Activated CD4-positive, alpha-beta T cell treated with anti-CD3 and anti-CD28 coated beads, Interleukin-2, amount 10 ng/mL, durations not matched to agents 24 days and 14 days (primary cell): Measurements from ENCODE around the gene SLC26A11. TPM values are rescaled to one million over a fixed set of nuclear protein-coding genes. Genes with fewer than 3 reads are reported as not detected.
"Not testable (repeated sequence)": the region's sequence is repeated elsewhere in the genome, so short reads cannot be mapped to it uniquely, and the experiment has no call there.

Experiments used
- DNase-seq: peaks from one replicate; pipeline ENCODE4 v3.0.0; 2022
- H3K27ac Mint-ChIP-seq: one replicate; pipeline ENCODE4 v1.8.0; 2022; ENCODE audit warnings: mild to moderate bottlenecking, mixed read lengths
- H3K27me3 Mint-ChIP-seq: one replicate; pipeline ENCODE4 v1.8.0; 2022; ENCODE audit warnings: mixed read lengths
- H3K36me3 Mint-ChIP-seq: one replicate; pipeline ENCODE4 v1.8.0; 2022; ENCODE audit warnings: low read depth, mild to moderate bottlenecking, mixed read lengths
- H3K4me1 Mint-ChIP-seq: one replicate; pipeline ENCODE4 v1.8.0; 2021; ENCODE audit warnings: mixed read lengths
- H3K4me3 Mint-ChIP-seq: one replicate; pipeline ENCODE4 v1.8.0; 2022; ENCODE audit warnings: mild to moderate bottlenecking, moderate library complexity, mixed read lengths
- H3K9me3 Mint-ChIP-seq: one replicate; pipeline ENCODE4 v1.8.0; 2021; ENCODE audit warnings: mixed read lengths
- intact Hi-C: fragments of 100-400 bp; cut with micrococcal nuclease; formaldehyde crosslinking; loops from one replicate; pipeline ENCODE4 v1.15.1; 2023
- total RNA-seq: library from RNA; stranded (reverse); gene quantifications from 2 replicates; pipeline ENCODE4 v1.2.3, GENCODE V29; 2022

The SLC26A11 gene
- total RNA-seq, 1 donor from 2014 or later: 4.3 TPM

DNA sequence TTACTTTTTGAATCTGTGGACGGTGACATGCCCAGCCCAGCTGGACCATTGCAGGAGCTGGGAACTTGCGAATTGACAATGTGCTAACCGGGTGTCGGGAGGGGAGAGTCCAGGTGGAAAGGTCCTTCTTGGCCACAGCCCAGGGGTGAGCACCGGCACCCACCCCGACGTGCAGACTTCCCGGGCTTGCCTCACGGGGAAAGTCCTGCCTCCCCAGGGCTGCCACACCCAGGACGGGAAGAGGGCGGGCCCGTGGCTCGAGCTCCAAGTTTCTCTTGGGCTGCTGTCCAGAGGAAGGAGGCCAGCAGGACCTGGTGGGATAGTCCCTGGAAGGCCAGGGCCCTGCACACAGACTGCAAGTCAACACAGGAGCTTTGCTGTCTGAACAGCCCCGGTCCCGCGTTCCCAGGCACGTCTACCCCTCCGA is 32.7 kb upstream of the SLC26A11 start:
- no peak overlapping the region for H3K27ac Mint-ChIP-seq
- H3K4me1 Mint-ChIP-seq: no peaks in the 10 kb centered on the region
- no peaks in the 10 kb centered on the region for H3K36me3 Mint-ChIP-seq
- peaks cover 6% of the 10 kb centered on the region for H3K27me3 Mint-ChIP-seq
- no peak for DNase-seq
- H3K4me3 Mint-ChIP-seq: no peak overlapping the region
- no peaks in the 10 kb centered on the region for H3K9me3 Mint-ChIP-seq
- intact Hi-C loops: no loop called here

DNA sequence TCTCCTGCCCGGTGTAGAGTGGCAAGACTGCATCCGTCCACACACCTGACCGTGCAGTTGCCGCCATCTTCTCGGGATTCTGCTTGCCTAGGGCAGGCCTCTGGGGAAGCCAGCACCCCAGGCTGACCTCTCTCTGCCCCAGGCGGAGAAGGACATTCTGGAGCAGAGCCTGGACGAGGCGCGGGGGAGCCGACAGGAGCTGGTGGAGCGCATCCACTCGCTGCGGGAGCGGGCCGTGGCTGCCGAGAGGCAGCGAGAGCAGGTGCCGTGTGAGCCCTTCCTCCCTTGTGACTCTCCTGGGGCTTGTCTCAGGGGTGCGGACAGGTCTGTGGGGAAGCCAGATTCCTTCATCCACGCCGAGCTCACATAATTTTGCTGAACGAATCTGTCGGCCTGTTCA is 30.6 kb upstream of the SLC26A11 start:
- no peak overlapping the region for H3K4me3 Mint-ChIP-seq
- H3K27me3 Mint-ChIP-seq: peaks cover 8% of the 10 kb centered on the region
- no peak for DNase-seq
- no peaks in the 10 kb centered on the region for H3K36me3 Mint-ChIP-seq
- H3K9me3 Mint-ChIP-seq: peaks cover 4% of the 10 kb centered on the region
- no peaks in the 10 kb centered on the region for H3K4me1 Mint-ChIP-seq
- H3K27ac Mint-ChIP-seq: no peak overlapping the region
- intact Hi-C loops: no loop called here

DNA sequence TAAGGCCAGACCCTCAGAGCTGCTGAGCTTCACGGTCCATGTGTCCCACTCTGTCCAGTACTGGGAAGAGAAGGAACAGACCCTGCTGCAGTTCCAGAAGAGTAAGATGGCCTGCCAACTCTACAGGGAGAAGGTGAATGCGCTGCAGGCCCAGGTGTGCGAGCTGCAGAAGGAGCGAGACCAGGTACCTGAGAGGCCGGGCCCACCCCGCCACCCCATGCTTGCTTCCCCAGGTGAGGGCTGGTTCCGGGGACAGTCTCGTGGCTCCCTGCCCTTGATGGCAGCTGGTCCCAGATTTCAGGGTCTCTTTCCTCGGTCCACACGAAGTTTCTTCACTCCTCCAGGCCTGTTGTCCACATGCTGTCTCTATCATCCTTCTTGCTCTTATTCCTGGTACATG is 29.5 kb upstream of the SLC26A11 start:
- intact Hi-C loops: no loop called here
- DNase-seq: no peak
- peaks cover 5% of the 10 kb centered on the region for H3K27me3 Mint-ChIP-seq
- H3K4me1 Mint-ChIP-seq: no peaks in the 10 kb centered on the region
- H3K36me3 Mint-ChIP-seq: no peaks in the 10 kb centered on the region
- H3K27ac Mint-ChIP-seq: no peak overlapping the region
- H3K4me3 Mint-ChIP-seq: no peak overlapping the region
- H3K9me3 Mint-ChIP-seq: peaks cover 4% of the 10 kb centered on the region

DNA sequence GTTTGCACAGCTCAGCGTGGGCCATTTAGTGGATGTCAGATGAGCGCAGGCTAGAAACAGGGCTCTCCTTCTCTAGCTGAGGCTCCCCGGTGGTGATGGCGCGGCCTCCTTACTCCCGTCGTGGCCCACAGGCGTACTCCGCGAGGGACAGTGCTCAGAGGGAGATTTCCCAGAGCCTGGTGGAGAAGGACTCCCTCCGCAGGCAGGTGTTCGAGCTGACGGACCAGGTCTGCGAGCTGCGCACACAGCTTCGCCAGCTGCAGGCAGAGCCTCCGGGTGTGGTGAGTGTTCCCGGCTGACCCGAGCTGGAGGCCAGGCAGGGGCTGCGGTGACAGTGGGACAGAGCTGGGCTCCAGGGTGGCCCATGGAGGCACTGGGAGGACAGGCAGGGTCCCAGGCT is 29.0 kb upstream of the SLC26A11 start:
- DNase-seq: no peak
- Mint-ChIP-seq H3K27me3 (peaks cover 5% of the 10 kb centered on the region), H3K9me3 (peaks cover 4% of the 10 kb centered on the region), H3K27ac (no peak overlapping the region), H3K4me1 (no peaks in the 10 kb centered on the region), H3K36me3 (no peaks in the 10 kb centered on the region), H3K4me3 (no peak overlapping the region)
- intact Hi-C loops: no loop called here

DNA sequence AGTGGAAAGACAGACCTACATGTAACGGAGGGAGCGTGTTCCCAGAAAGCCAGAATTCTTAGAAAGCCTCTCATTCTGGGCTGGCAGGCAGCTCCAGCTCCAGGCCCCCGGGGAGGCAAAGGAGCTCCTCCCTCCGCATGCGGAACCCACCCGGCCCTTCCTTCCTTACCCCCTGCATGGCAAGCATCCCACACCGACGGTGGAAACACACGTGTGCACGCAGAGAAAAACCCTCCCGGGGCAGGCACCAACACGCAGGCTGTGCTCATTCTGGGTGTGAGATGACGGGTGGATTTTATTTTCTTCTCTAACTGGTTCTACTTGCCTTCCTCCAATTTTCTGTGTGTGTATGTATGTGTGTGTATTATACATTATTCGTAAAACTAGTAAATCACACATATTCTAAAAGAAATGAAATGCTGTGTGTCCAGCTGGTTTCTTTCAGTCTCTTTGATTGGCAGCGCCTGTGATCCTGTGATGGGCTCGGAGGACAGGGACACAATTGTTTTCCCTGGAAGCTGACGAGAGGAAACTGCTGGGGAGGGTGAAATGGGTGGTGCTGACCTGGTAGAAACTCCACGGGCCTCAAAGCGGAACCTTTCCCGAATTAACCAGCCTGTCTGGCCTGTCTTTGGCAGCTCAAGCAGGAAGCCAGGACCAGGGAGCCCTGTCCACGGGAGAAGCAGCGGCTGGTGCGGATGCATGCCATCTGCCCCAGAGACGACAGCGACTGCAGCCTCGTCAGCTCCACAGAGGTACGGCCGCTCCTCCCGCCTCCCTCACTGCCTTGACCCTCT is 28.2 kb upstream of the SLC26A11 start:
- intact Hi-C loops: no loop called here
- no peak overlapping the region for H3K4me3 Mint-ChIP-seq
- no peaks in the 10 kb centered on the region for H3K4me1 Mint-ChIP-seq
- peaks cover 4% of the 10 kb centered on the region for H3K9me3 Mint-ChIP-seq
- H3K36me3 Mint-ChIP-seq: no peaks in the 10 kb centered on the region
- H3K27me3 Mint-ChIP-seq: peaks cover 5% of the 10 kb centered on the region
- DNase-seq: peak; percentile 52
- H3K27ac Mint-ChIP-seq: no peak overlapping the region

DNA sequence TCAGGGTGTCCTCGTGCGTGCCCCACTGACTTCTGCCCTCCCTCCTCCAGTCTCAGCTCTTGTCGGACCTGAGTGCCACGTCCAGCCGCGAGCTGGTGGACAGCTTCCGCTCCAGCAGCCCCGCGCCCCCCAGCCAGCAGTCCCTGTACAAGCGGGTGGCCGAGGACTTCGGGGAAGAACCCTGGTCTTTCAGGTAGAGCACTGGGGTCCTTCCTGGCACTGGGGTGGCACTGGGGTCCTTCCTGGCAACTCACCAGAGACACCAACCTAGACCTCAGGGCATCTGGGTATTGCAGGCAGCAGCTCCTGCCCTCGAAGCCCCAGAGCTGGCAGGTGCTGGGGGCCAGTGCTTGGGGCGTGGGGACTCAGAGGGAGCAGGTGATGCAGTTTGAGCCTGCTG is 25.1 kb upstream of the SLC26A11 start:
- intact Hi-C loops: no loop called here
- Mint-ChIP-seq H3K4me1 (no peaks in the 10 kb centered on the region), H3K4me3 (no peak overlapping the region), H3K36me3 (no peaks in the 10 kb centered on the region), H3K9me3 (peaks cover 4% of the 10 kb centered on the region), H3K27ac (no peak overlapping the region), H3K27me3 (peaks cover 5% of the 10 kb centered on the region)
- no peak for DNase-seq

DNA sequence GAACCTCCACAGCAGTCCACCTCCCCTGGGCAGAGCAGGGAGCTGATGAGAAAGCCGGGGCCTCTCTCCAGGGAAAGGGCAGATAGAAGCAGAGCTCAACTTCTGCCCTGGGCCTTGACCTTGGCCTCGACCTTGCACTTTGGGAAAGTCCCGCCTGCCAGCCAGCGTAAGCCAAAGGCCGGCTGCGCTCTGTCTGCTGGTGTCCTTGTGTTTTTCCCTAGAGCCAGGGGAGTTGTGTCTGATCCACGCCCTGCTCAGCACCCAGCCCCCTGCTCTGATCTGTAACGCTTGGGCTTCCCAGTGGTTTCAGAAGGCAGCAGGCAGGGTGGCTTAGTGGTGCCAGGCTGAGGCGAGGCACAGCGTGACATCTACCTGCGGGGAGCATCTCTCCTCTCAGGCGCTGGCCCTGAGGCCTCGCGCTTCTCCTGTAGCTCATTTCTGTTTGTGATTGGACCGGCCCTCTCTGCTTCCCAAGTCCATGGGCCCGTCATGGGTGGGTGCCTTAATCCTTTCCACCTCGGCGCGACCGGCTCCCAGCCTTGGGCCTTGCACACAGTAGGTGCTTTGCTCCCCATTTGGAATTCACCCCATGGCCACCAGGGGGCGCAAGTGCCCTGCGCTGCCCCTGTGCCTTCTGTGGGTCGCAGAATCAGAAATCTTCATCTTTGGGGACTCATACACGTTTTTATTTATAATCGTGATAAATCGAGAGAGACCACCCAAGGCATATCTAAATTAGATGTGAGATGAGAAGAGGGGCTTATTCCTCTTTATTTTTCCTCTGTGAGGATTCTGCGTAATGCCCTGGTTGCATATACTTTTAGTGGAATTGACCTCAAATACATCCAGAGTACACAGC is 24.3 kb upstream of the SLC26A11 start:
- intact Hi-C loops: loop anchor here (1.0 kb wide), 1 partner anchor 57 kb away; no protein-coding TSS in a partner anchor
- DNase-seq: peak; percentile 86
- H3K36me3 Mint-ChIP-seq: no peaks in the 10 kb centered on the region

DNA sequence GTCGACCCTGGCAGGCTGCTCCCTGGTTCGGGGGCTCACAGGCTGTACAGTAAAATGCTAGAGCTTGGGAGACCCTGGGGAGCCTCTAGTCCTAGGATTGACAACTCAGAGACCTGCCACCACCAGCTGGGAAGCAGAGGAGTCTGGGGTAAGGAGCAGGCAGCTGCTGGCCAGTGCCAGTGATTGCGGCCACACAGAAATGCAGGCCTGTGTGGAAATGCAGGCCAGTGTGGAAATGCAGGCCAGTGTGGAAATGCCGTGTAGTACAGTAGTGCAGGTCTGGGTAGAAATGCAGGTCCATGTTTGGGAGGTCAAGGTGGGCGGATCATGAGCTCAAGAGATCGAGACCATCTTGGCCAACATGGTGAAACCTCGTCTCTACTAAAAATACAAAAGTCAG is 23.6 kb upstream of the SLC26A11 start:
- DNase-seq: no peak
- peaks cover 5% of the 10 kb centered on the region for H3K27me3 Mint-ChIP-seq
- no peaks in the 10 kb centered on the region for H3K4me1 Mint-ChIP-seq
- H3K27ac Mint-ChIP-seq: no peak overlapping the region
- H3K9me3 Mint-ChIP-seq: peaks cover 4% of the 10 kb centered on the region
- H3K36me3 Mint-ChIP-seq: no peaks in the 10 kb centered on the region
- no peak overlapping the region for H3K4me3 Mint-ChIP-seq
- intact Hi-C loops: loop anchor here (1.0 kb wide), 1 partner anchor 57 kb away; no protein-coding TSS in a partner anchor

More for the DNA sequence above, 24.3 kb upstream of the SLC26A11 start:
- H3K27me3 Mint-ChIP-seq: peaks cover 5% of the 10 kb centered on the region
- no peak overlapping the region for H3K27ac Mint-ChIP-seq
- H3K9me3 Mint-ChIP-seq: peaks cover 4% of the 10 kb centered on the region
- no peak overlapping the region for H3K4me3 Mint-ChIP-seq
- H3K4me1 Mint-ChIP-seq: no peaks in the 10 kb centered on the region

DNA sequence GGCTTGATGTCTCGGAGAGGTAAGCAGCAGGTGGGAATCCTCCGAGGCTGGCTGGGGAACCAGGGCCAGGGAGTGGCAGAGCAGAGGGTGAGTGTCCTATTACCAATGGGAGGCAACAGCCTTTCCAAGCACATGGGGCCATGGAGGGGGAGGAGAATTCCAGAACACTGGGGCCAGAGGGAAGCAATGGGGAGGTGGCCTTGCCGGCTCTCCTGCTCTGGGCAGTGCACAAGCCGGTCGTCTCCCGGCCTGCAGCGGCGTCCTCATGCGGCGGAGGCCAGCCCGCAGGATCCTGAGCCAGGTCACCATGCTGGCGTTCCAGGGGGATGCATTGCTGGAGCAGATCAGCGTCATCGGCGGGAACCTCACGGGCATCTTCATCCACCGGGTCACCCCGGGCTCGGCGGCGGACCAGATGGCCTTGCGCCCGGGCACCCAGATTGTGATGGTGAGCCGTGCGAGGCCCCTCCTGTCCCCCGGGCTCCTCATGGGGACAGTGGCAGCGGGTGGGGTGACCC is 22.0 kb upstream of the SLC26A11 start:
- intact Hi-C loops: no loop called here
- peaks cover 4% of the 10 kb centered on the region for H3K9me3 Mint-ChIP-seq

DNA sequence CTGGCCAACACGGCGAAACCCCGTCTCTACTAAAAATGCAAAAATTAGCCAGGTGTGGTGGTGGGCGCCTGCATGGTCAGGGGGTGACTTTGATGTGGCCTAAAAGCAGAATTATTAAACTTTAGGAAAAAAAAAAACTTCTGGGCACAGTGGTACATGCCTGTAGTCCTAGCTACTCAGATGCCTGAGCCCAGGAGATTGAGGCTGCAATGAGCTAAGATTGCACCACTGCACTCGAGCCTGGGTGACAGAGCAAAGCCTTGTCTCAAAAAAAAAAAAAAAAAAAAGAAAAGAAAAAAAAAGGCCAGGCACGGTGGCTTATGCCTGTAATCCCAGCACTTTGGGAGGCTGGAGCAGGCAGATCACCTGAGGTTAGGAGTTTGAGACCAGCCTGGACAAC is 20.9 kb upstream of the SLC26A11 start:
- DNase-seq, H3K9me3 Mint-ChIP-seq, H3K4me1 Mint-ChIP-seq, H3K36me3 Mint-ChIP-seq, H3K27me3 Mint-ChIP-seq, H3K27ac Mint-ChIP-seq, H3K4me3 Mint-ChIP-seq, intact Hi-C loops: not testable (repeated sequence)

More for the DNA sequence above, 22.0 kb upstream of the SLC26A11 start:
- H3K36me3 Mint-ChIP-seq: no peaks in the 10 kb centered on the region
- no peaks in the 10 kb centered on the region for H3K4me1 Mint-ChIP-seq
- no peak for DNase-seq
- peaks cover 2% of the 10 kb centered on the region for H3K27me3 Mint-ChIP-seq
- H3K27ac Mint-ChIP-seq: no peak overlapping the region
- no peak overlapping the region for H3K4me3 Mint-ChIP-seq

DNA sequence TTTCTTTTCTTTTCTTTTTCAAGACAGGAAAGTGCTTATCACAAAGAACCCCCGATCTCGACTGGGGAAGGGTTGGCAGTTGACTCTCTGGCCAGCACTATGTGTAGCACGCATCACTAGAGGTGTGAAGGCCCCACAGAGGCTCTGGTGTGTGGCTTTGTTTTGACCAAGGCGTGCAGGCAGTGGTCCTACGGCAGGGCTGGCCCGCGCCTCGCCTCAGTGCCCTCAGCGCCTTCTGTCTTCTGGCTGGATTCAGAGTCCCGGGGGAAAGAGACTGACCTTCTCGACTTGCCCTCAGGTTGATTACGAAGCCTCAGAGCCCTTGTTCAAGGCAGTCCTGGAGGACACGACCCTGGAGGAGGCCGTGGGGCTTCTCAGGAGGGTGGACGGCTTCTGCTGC is 18.8 kb upstream of the SLC26A11 start:
- Mint-ChIP-seq H3K27ac (no peak overlapping the region), H3K9me3 (no peaks in the 10 kb centered on the region), H3K4me1 (no peaks in the 10 kb centered on the region), H3K4me3 (no peak overlapping the region), H3K27me3 (no peaks in the 10 kb centered on the region), H3K36me3 (no peaks in the 10 kb centered on the region)
- intact Hi-C loops: no loop called here
- no peak for DNase-seq

DNA sequence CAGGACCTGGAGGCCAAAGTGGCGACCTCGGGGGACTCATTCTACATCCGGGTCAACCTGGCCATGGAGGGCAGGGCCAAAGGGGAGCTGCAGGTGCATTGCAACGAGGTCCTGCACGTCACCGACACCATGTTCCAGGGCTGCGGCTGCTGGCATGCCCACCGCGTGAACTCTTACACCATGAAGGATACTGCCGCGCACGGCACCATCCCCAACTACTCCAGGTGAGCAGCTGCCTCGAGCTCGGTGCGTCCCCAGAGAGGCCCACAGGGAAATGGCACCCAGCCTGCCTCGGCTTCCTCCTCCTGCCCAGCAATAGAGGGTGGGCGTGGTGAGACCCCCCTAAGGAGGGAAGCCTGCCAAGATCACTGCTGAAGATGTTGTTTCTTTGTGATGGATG is 18.0 kb upstream of the SLC26A11 start:
- intact Hi-C loops: no loop called here
- H3K27me3 Mint-ChIP-seq: no peaks in the 10 kb centered on the region
- no peak overlapping the region for H3K4me3 Mint-ChIP-seq
- H3K36me3 Mint-ChIP-seq: no peaks in the 10 kb centered on the region
- no peaks in the 10 kb centered on the region for H3K9me3 Mint-ChIP-seq
- no peak overlapping the region for H3K27ac Mint-ChIP-seq
- H3K4me1 Mint-ChIP-seq: no peaks in the 10 kb centered on the region
- no peak for DNase-seq

DNA sequence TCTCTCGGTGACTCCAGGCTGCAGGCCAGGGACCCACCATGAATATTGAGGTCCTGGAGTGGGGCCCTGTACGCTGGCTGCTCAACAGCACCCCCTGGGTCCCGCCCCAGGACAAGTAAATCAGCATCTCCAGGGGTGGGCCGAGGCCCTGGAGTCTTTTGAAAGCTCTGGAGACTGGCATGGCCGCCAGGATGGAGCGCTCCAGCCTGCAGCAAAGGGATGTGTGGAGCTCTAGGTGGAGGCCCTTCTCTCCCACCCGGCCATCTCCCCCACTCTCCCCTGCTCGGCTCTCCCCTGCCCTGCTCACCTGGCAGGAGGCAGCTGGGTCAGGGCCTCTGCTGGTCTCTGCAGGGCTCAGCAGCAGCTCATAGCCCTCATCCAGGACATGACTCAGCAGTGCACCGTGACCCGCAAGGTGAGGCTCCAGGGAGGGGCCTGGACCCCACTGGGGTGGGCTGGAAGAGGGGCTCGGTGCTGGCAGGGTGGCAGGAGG is 16.7 kb upstream of the SLC26A11 start:
- H3K4me3 Mint-ChIP-seq: no peak overlapping the region
- no peaks in the 10 kb centered on the region for H3K9me3 Mint-ChIP-seq
- no peaks in the 10 kb centered on the region for H3K4me1 Mint-ChIP-seq
- no peaks in the 10 kb centered on the region for H3K27me3 Mint-ChIP-seq
- no peaks in the 10 kb centered on the region for H3K36me3 Mint-ChIP-seq
- no peak overlapping the region for H3K27ac Mint-ChIP-seq
- intact Hi-C loops: no loop called here
- no peak for DNase-seq
